Mesodermal cell (in vitro differentiated cells): ENCODE results near the gene DEGS1.

ENCODE experiments used
- H3K27ac ChIP-seq: 2 replicates; pipeline ENCODE4 v1.7.0; 2013; ENCODE audit warnings: mild to moderate bottlenecking, low read depth, low read length, moderate library complexity; ENCODE audit not compliant: severe bottlenecking
- H3K36me3 ChIP-seq: 2 replicates; pipeline ENCODE4 v1.7.1; 2013; ENCODE audit warnings: mild to moderate bottlenecking, low read length, moderate library complexity; ENCODE audit not compliant: control insufficient read depth, insufficient read depth
- H3K4me1 ChIP-seq: one replicate; pipeline ENCODE4 v1.7.1; 2013; ENCODE audit warnings: mild to moderate bottlenecking, low read length; ENCODE audit not compliant: insufficient read depth, control insufficient read depth, poor library complexity, severe bottlenecking
- H3K4me3 ChIP-seq: 2 replicates; pipeline ENCODE4 v1.7.0; 2013; ENCODE audit warnings: low read length, control low read depth, mild to moderate bottlenecking; ENCODE audit not compliant: insufficient read depth, poor library complexity, severe bottlenecking; ENCODE audit errors: extremely low read depth
- H3K9me3 ChIP-seq: 2 replicates; pipeline ENCODE4 v1.7.1; 2013; ENCODE audit warnings: mild to moderate bottlenecking, low read length, moderate library complexity; ENCODE audit not compliant: control insufficient read depth
- WGBS, 2 experiments: methylation state at CpG; one replicate each; pipeline ENCODE4 v1.1.5; 2013; ENCODE audit warnings: missing lambda C conversion rate in 2 of 2; ENCODE audit not compliant: insufficient coverage in 2 of 2; 5-methylcytosine and 5-hydroxymethylcytosine counted together

DEGS1 gene

DNA sequence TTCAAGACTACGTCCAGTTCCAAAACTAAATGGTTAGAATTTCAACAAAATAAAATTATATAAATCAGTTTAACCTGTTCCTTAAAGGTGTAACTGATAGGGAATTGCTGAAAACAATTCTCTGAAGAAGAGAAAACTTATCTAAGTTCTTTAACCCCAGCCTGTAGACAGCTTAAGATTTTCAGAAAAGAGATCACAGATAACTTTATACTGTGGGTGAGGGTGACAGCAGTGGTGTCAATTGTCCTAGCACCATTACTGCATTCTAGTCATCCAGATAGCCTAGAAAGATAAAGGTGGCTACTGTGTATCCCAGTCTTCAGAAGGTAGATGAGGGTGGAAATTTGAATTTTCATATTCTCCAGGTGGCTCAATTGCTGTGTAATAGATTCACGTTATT lies 19.7 kb upstream of the DEGS1 start:
- Histone ChIP-seq H3K27ac (no peak overlapping the region), H3K4me3 (no peak overlapping the region), H3K9me3 (no peaks in the 10 kb centered on the region), H3K36me3 (peaks cover 34% of the 10 kb centered on the region), H3K4me1 (no peaks in the 10 kb centered on the region)
- 100% methylated on average over 1 of the region's 2 CpGs; no CpG with 5 or more reads in 1 of the 2 experiments for WGBS, 2 experiments

GRCh38 chr1:224168859-224169380 lies 14.1 kb upstream of the DEGS1 start:
- Histone ChIP-seq H3K36me3 (no peaks in the 10 kb centered on the region), H3K4me1 (peaks cover 5% of the 10 kb centered on the region), H3K27ac (no peak overlapping the region), H3K9me3 (no peaks in the 10 kb centered on the region), H3K4me3 (no peak overlapping the region)
- 88 to 95% methylated on average over 2 to 4 of the region's 5 CpGs for WGBS, 2 experiments

- H3K9me3 ChIP-seq, result no peaks in the 10 kb centered on the region
- no peaks in the 10 kb centered on the region for H3K36me3 ChIP-seq
- WGBS, 2 experiments, result 80 to 88% methylated on average over 1 to 3 of the region's 4 CpGs
- no peak overlapping the region for H3K27ac ChIP-seq
- H3K4me1 ChIP-seq, result peaks cover 5% of the 10 kb centered on the region
- no peak overlapping the region for H3K4me3 ChIP-seq
Observed at GRCh38 chr1:224169718-224170270, 13.2 kb upstream of the DEGS1 start.

- Histone ChIP-seq H3K27ac (no peak overlapping the region), H3K4me3 (no peak overlapping the region), H3K36me3 (no peaks in the 10 kb centered on the region), H3K9me3 (no peaks in the 10 kb centered on the region), H3K4me1 (peaks cover 5% of the 10 kb centered on the region)
- 68 to 88% methylated on average over 3 to 4 of the region's 4 CpGs for WGBS, 2 experiments
Observed at GRCh38 chr1:224170343-224170742, 12.7 kb upstream of the DEGS1 start.

DNA sequence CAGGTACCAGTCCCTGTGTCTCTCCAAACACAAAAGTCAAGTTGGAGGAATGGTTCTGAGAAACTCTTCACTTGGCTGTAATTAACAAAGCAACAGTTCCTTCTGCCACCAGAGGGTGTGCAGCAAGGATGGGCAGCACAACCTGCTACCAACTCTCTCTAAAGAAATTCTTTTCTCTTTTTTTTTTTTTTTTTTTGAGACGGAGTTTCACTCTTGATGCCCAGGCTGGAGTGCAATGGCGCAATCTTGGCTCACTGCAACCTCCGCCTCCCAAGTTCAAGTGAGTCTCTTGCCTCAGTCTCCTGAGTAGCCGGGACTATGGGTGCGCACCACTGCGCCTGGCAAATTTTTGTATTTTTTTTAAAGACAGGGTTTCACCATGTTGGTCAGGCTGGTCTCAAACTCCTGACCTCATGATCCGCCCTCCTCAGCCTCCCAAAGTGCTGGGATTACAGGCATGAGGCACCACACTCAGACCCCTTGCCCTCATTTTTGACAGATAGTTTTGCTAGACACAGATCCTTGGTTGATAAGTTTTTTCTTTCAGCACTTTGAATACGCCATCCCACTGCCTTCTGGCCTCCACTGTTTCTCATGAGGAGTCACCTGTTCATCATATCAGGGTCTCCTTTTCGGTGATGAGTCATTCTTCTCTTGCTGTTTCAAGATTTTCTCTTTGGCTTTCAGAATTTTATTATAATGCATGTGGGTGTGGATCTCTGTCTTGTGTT lies 12.1 kb upstream of the DEGS1 start:
- 78 to 80% methylated on average over 7 to 8 of the region's 9 CpGs for WGBS, 2 experiments
- peaks cover 5% of the 10 kb centered on the region for H3K4me1 ChIP-seq
- no peaks in the 10 kb centered on the region for H3K36me3 ChIP-seq
- no peak overlapping the region for H3K27ac ChIP-seq
- no peak overlapping the region for H3K4me3 ChIP-seq
- H3K9me3 ChIP-seq, result no peaks in the 10 kb centered on the region

DNA sequence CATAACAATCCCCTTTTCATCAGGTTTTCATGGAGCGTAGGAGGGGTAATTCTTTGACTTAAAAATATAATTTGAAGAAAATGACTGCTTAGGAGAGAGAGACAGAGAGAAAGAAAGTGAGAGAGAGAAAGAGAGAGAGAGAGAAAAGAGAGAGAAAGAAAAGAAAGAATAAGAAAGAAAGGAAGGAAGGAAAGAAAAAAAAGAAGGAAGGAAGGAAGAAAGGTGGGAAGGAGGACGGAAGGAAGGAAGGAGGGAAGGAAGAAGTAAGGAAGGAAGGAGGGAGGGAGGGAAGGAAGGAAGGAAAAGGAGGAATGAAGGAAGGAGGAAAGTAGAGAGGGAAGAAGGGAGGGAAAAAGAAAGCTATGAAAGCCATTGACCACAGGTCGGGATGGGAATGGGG lies 10.8 kb upstream of the DEGS1 start:
- Histone ChIP-seq H3K9me3 (no peaks in the 10 kb centered on the region), H3K27ac (no peak overlapping the region), H3K36me3 (no peaks in the 10 kb centered on the region), H3K4me3 (no peak overlapping the region), H3K4me1 (peaks cover 5% of the 10 kb centered on the region)
- 85 to 95% methylated on average over 2 of the region's 3 CpGs for WGBS, 2 experiments

DNA sequence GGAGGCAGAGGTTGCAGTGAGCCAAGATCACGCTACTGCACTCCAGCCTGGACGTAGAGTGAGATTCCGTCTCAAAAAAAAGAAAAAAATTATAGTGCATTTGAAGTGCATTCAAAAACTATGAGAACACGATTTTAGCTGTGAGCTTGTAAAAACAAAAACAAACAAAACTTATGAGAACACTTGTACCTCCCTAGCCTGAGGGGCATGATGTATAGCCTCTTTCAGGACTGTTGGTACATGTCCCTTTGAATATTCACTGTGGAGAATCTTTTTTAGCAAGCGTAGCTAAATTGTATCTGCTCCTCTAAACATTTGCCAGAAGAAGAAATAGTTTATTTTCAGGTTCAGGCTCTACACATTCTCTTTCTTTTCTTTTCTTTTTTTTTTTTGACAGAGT lies 9.5 kb upstream of the DEGS1 start:
- no peaks in the 10 kb centered on the region for H3K9me3 ChIP-seq
- no peak overlapping the region for H3K27ac ChIP-seq
- H3K36me3 ChIP-seq, result no peaks in the 10 kb centered on the region
- 84 to 88% methylated on average over 2 to 5 of the region's 5 CpGs for WGBS, 2 experiments
- H3K4me1 ChIP-seq, result peaks cover 4% of the 10 kb centered on the region
- no peak overlapping the region for H3K4me3 ChIP-seq

GRCh38 chr1:224175617-224176016 lies 7.4 kb upstream of the DEGS1 start:
- no peaks in the 10 kb centered on the region for H3K36me3 ChIP-seq
- no peaks in the 10 kb centered on the region for H3K9me3 ChIP-seq
- no peaks in the 10 kb centered on the region for H3K4me1 ChIP-seq
- no peak overlapping the region for H3K27ac ChIP-seq
- WGBS, 2 experiments, result 12% methylated on average over 13 to 14 of the region's 21 CpGs
- H3K4me3 ChIP-seq, result no peak overlapping the region

DNA sequence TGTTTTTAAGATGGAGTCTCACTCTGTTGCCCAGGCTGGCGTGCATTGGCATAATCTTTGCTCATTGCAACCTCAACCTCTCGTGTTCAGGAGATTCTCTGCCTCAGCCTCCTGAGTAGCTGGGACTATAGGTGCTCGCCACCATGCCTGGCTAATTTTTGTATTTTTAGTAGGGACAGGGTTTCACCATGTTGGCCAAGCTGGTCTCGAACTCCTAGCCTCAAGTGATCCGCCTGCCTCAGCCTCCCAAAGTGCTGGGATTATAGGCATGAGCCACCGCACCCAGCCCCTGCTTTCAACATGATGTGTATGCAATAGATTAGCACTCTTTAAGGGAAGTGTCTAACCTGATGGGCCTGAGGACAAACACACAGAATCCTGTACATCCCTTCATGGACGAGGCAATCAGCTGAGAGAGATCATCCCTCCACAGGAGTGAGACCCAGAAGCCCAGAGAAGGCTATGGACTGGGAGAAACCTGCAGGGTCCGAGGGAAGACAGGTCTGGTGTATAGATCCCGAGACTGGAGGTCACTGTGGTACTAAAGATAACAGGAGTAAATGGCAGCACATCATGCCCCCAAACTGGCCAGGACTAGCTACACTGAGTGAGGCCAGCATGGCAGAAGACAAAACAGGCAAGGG lies 5.6 kb upstream of the DEGS1 start:
- H3K27ac ChIP-seq, result no peak overlapping the region
- no peaks in the 10 kb centered on the region for H3K9me3 ChIP-seq
- H3K4me1 ChIP-seq, result no peaks in the 10 kb centered on the region
- H3K4me3 ChIP-seq, result no peak overlapping the region
- no peaks in the 10 kb centered on the region for H3K36me3 ChIP-seq
- WGBS, 2 experiments, result 87 to 90% methylated on average over 6 to 9 of the region's 9 CpGs

GRCh38 chr1:224178894-224179293 lies 4.1 kb upstream of the DEGS1 start:
- H3K27ac ChIP-seq, result no peak overlapping the region
- 100% methylated on average over 2 of the region's 5 CpGs for WGBS, 2 experiments
- no peaks in the 10 kb centered on the region for H3K36me3 ChIP-seq
- H3K9me3 ChIP-seq, result no peaks in the 10 kb centered on the region
- H3K4me1 ChIP-seq, result no peaks in the 10 kb centered on the region
- H3K4me3 ChIP-seq, result no peak overlapping the region
